Retina (tissue), 1 donor: ENCODE data around the gene CFAP61.

Source experiments
- DNase-seq: peaks from one replicate; pipeline ENCODE4 v3.0.0-alpha.2; 2016

CFAP61 gene

GRCh38 chr20:20367575-20368417 is 315.5 kb downstream of the CFAP61 start, which contains the start of gene INSM1:
TSS of gene INSM1 (plus strand) at chr20:20368104. CDS start at chr20:20368268, 164 bp downstream.
- DNase-seq = peak; percentile 75

- peak; percentile 60 for DNase-seq
Measured at GRCh38 chr20:20368418-20369249, 316.3 kb downstream of the CFAP61 start.

- DNase-seq = peak; percentile 77
Measured at GRCh38 chr20:20369250-20370093, 317.1 kb downstream of the CFAP61 start.

- DNase-seq = no peak
Measured at GRCh38 chr20:20370094-20370575, 317.8 kb downstream of the CFAP61 start.

- DNase-seq = peak; percentile 43
Measured at GRCh38 chr20:20371083-20371482, 318.8 kb downstream of the CFAP61 start.

- DNase-seq = no peak
Measured at GRCh38 chr20:20371681-20372080, 319.3 kb downstream of the CFAP61 start.

GRCh38 chr20:20373091-20373571 is 320.8 kb downstream of the CFAP61 start:
- no peak for DNase-seq

- DNase-seq = no peak
Measured at GRCh38 chr20:20375862-20376261, 323.5 kb downstream of the CFAP61 start.

- no peak for DNase-seq
Measured at GRCh38 chr20:20386192-20386591, 333.9 kb downstream of the CFAP61 start.

- no peak for DNase-seq
Measured at GRCh38 chr20:20390393-20390792, 338.1 kb downstream of the CFAP61 start.

GRCh38 chr20:20391115-20391514 is 338.8 kb downstream of the CFAP61 start:
- no peak for DNase-seq

GRCh38 chr20:20391766-20392165 is 339.4 kb downstream of the CFAP61 start:
- DNase-seq = no peak

GRCh38 chr20:20393207-20394120 is 341.1 kb downstream of the CFAP61 start:
- DNase-seq = no peak

- no peak for DNase-seq
Measured at GRCh38 chr20:20395087-20395486, 342.8 kb downstream of the CFAP61 start.

- peak; percentile 71 for DNase-seq
Measured at GRCh38 chr20:20395903-20396568, 343.7 kb downstream of the CFAP61 start.

- no peak for DNase-seq
Measured at GRCh38 chr20:20396794-20397193, 344.5 kb downstream of the CFAP61 start.

- no peak for DNase-seq
Measured at GRCh38 chr20:20398123-20398522, 345.8 kb downstream of the CFAP61 start.

GRCh38 chr20:20399531-20400500 is 347.5 kb downstream of the CFAP61 start:
- DNase-seq = no peak

GRCh38 chr20:20401991-20402390 is 349.7 kb downstream of the CFAP61 start:
- DNase-seq = no peak

GRCh38 chr20:20404633-20405032 is 352.3 kb downstream of the CFAP61 start:
- no peak for DNase-seq
